ENCODE data around the gene ALOXE3. TPM values are rescaled to one million over a fixed set of nuclear protein-coding genes. Genes with fewer than 3 reads are reported as not detected.

Gene ALOXE3
- total and polyA plus RNA-seq, 3 experiments from 2014 or later = not detected

DNA sequence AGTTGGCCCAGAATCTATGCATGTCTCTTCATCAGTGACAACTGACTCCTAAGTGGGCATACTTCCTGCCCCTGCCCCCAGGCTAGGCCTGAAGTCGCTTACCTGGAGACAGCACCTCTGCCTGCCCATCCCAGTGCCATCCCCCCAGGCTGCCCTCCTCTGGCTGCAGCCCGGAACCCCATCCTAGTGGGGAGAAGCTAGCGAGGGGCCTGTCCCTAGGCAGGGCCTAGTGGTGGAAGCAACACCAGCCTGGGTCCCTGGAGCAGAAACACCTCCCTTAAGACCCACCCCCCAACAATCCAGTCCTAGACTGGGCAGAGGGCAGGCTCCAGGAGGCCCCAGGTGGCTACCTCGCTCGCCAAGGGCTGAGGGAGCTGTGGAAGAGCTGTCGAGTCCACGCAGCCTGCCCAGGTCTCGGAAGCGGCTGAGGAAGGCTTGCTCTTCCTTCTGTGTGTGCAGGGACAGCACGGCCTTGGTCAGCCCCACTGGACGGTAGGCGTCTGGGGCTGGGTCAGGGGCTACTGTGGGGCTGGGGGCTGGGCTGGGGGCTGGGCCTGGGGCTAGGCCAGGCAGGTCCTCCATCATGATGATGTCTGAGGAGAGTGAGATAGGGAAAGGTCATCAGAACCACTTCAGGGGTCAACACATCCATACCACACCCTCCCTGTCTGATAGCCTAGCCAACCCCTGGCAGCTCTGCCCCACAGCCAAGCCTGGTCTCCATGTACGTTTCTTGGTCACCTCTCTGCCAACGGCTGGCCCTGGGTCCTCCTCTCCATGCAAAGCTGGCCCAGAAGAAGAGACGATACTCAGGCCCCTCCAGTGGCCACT is 26.3 kb upstream of the ALOXE3 start:
- peak in 3 of 5 donors; percentile 17 to 48 (median 17) for DNase-seq
- CTCF ChIA-PET = interaction anchor here (1.8 kb wide), 1 partner anchor 20 kb away, joined by 6 read pairs; the partner anchor contains the start of gene HES7
- peaks cover 74% of the 10 kb centered on the region for H3K36me3 ChIP-seq (ENCODE audit: insufficient read depth, low read length)
- POLR2A ChIA-PET = interaction anchor here (0.7 kb wide), 1 partner anchor 129 kb away, joined by 3 read pairs; no protein-coding TSS in a partner anchor
- H3K4me1 Mint-ChIP-seq = peaks cover 0 to 10% (median 3%) of the 10 kb centered on the region in 3 donors
- peaks cover 3 to 93% (median 19%) of the 10 kb centered on the region in 3 donors for H3K36me3 Mint-ChIP-seq
- H3K9me3 ChIP-seq (ENCODE audit: low read length) = no peaks in the 10 kb centered on the region
- peaks cover 6% of the 10 kb centered on the region for H3K4me1 ChIP-seq (ENCODE audit: insufficient read depth, low read length)
- no peak overlapping the region for H3K4me3 ChIP-seq (ENCODE audit: low read length)
- no peaks in the 10 kb centered on the region for H3K9me3 Mint-ChIP-seq
- peak overlapping the region in 2 of 7 donors; percentile 40 to 60 for H3K4me3 Mint-ChIP-seq
- H3K27me3 Mint-ChIP-seq = peaks cover 0 to 8% of the 10 kb centered on the region in 2 donors
- peak overlapping the region in 2 of 8 donors; percentile 21 to 70 for H3K27ac Mint-ChIP-seq
- no peaks in the 10 kb centered on the region for H3K27me3 ChIP-seq (ENCODE audit: insufficient read depth, low read length, poor library complexity, severe bottlenecking)
- no peak overlapping the region for H3K27ac ChIP-seq (ENCODE audit: low read depth, low read length)

GRCh38 chr17:8143581-8144400 is 25.5 kb upstream of the ALOXE3 start:
- H3K36me3 ChIP-seq (ENCODE audit: insufficient read depth, low read length) = peaks cover 65% of the 10 kb centered on the region
- peaks cover 12% of the 10 kb centered on the region for H3K4me1 ChIP-seq (ENCODE audit: insufficient read depth, low read length)
- CTCF ChIA-PET = interaction anchor here (1.3 kb wide), 1 partner anchor 25 kb away, joined by 3 read pairs; no protein-coding TSS in a partner anchor
- H3K27ac ChIP-seq (ENCODE audit: low read depth, low read length) = no peak overlapping the region
- Mint-ChIP-seq H3K9me3 (peaks cover 0 to 2% (median 0%) of the 10 kb centered on the region in 5 donors), H3K36me3 (peaks cover 3 to 85% (median 16%) of the 10 kb centered on the region in 3 donors), H3K4me3 (peak overlapping the region in 5 of 7 donors; percentile 5 to 75 (median 45)), H3K27ac (peak overlapping the region in 3 of 8 donors; percentile 21 to 75 (median 26)), H3K27me3 (peaks cover 0 to 8% of the 10 kb centered on the region in 2 donors), H3K4me1 (peaks cover 0 to 7% (median 0%) of the 10 kb centered on the region in 3 donors)
- H3K4me3 ChIP-seq (ENCODE audit: low read length) = no peak overlapping the region
- no peaks in the 10 kb centered on the region for H3K27me3 ChIP-seq (ENCODE audit: insufficient read depth, low read length, poor library complexity, severe bottlenecking)
- POLR2A ChIA-PET = no interaction called here
- H3K9me3 ChIP-seq (ENCODE audit: low read length) = no peaks in the 10 kb centered on the region
- peak in 3 of 5 donors; percentile 21 to 53 (median 30) for DNase-seq

DNA sequence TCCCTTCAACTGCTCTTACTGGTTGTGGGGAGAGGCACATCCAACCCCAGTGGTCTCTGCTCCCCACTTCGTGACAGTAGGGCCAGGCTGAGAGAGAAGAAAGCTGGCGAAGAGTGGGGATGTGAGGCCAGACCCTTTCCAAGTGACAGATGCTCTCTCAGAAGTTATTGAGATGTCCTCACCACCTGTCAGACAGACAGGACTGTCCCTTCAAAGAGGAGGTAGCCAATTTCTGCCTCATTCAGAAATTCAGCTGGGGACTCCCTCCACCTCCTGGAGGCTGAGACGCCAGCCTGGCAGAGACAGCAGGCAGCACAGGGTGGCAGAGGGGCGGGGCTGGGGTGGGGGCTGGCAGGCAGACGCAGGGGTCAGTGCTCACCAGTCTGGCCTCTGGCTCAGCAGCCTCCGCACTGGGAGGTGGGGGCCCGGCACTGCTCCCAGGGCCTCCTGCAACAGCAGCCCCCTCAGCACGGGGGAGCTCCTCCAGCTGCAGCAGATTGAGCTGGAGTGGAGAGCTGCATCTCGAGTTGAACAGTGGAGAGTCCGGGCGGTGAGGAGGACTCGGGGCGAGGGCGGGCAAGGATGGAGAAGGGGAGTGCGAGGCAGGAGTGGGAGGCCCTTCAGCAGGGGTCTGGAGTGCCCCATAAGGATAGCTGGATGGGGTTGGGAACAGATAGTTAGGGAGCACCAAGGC is 24.7 kb upstream of the ALOXE3 start:
- Histone ChIP-seq H3K9me3 (ENCODE audit: low read length) (no peaks in the 10 kb centered on the region), H3K27me3 (ENCODE audit: insufficient read depth, low read length, poor library complexity, severe bottlenecking) (no peaks in the 10 kb centered on the region), H3K36me3 (ENCODE audit: insufficient read depth, low read length) (peaks cover 58% of the 10 kb centered on the region), H3K4me1 (ENCODE audit: insufficient read depth, low read length) (peaks cover 16% of the 10 kb centered on the region), H3K27ac (ENCODE audit: low read depth, low read length) (no peak overlapping the region), H3K4me3 (ENCODE audit: low read length) (no peak overlapping the region)
- Mint-ChIP-seq H3K27ac (peak overlapping the region in 3 of 8 donors; percentile 21 to 74 (median 56)), H3K4me3 (peak overlapping the region in 1 of 7 donors; percentile 41), H3K4me1 (peaks cover 0 to 4% (median 0%) of the 10 kb centered on the region in 3 donors), H3K27me3 (peaks cover 0 to 8% of the 10 kb centered on the region in 2 donors), H3K9me3 (peaks cover 0 to 2% (median 0%) of the 10 kb centered on the region in 5 donors), H3K36me3 (peaks cover 0 to 78% (median 16%) of the 10 kb centered on the region in 3 donors)
- DNase-seq = peak in 3 of 5 donors; percentile 4 to 46 (median 28)
- CTCF ChIA-PET = interaction anchor here (1.3 kb wide), 1 partner anchor 24 kb away, joined by 3 read pairs; no protein-coding TSS in a partner anchor
- POLR2A ChIA-PET = interaction anchor here (0.6 kb wide), 1 partner anchor 205 kb away, joined by 7 read pairs; no protein-coding TSS in a partner anchor

- peaks cover 22% of the 10 kb centered on the region for H3K4me1 ChIP-seq (ENCODE audit: insufficient read depth, low read length)
- no peak overlapping the region for H3K4me3 ChIP-seq (ENCODE audit: low read length)
- ChIA-PET CTCF (interaction anchor here (5.2 to 8.2 kb wide), 2 partner anchors 11 to 23 kb away, joined by 52 to 108 read pairs; partner anchors contain the start of genes ALOXE3 and PER1), POLR2A (interaction anchor here (0.6 kb wide), 1 partner anchor 206 kb away, joined by 7 read pairs; no protein-coding TSS in a partner anchor)
- H3K9me3 ChIP-seq (ENCODE audit: low read length) = no peaks in the 10 kb centered on the region
- peak in 2 of 5 donors; percentile 5 to 50 for DNase-seq
- H3K27ac ChIP-seq (ENCODE audit: low read depth, low read length) = no peak overlapping the region
- Mint-ChIP-seq H3K27ac (peak overlapping the region in 3 of 8 donors; percentile 43 to 77 (median 56)), H3K27me3 (peaks cover 0 to 8% of the 10 kb centered on the region in 2 donors), H3K36me3 (peaks cover 0 to 71% (median 12%) of the 10 kb centered on the region in 3 donors), H3K4me3 (peak overlapping the region in 1 of 7 donors; percentile 58), H3K9me3 (peaks cover 0 to 2% (median 0%) of the 10 kb centered on the region in 5 donors), H3K4me1 (peaks cover 0 to 4% (median 0%) of the 10 kb centered on the region in 3 donors)
- H3K36me3 ChIP-seq (ENCODE audit: insufficient read depth, low read length) = peaks cover 51% of the 10 kb centered on the region
- no peaks in the 10 kb centered on the region for H3K27me3 ChIP-seq (ENCODE audit: insufficient read depth, low read length, poor library complexity, severe bottlenecking)
Observed at GRCh38 chr17:8142158-8142886, 24.0 kb upstream of the ALOXE3 start.

DNA sequence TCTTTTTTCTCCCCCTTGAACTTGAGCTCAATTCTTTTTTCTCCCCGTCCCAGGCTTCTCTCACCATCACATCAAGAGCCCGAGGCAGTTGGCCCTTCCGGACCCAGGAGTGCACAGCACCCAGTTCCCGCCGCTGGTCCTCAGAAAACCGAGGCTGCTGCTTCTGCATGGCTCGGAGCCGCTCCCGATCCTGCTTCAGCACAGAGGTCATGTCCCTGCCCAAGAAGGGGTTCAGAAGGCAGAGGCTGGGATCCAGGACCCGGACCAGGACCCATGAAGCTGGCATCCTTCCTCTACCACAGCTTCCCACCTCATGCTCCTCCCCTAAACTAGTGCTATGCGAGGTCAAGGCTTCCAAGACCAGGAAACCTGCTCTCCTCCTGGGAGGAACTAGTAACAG is 23.4 kb upstream of the ALOXE3 start:
- Mint-ChIP-seq H3K27ac (peak overlapping the region in 4 of 8 donors; percentile 17 to 43 (median 26)), H3K4me3 (peak overlapping the region in 2 of 7 donors; percentile 58 to 73), H3K27me3 (peaks cover 0 to 9% of the 10 kb centered on the region in 2 donors), H3K36me3 (peaks cover 0 to 65% (median 9%) of the 10 kb centered on the region in 3 donors), H3K4me1 (peaks cover 0 to under 1% (median under 1%) of the 10 kb centered on the region in 3 donors), H3K9me3 (peaks cover 0 to 2% (median 0%) of the 10 kb centered on the region in 5 donors)
- Histone ChIP-seq H3K36me3 (ENCODE audit: insufficient read depth, low read length) (peaks cover 45% of the 10 kb centered on the region), H3K27ac (ENCODE audit: low read depth, low read length) (no peak overlapping the region), H3K4me3 (ENCODE audit: low read length) (no peak overlapping the region), H3K27me3 (ENCODE audit: insufficient read depth, low read length, poor library complexity, severe bottlenecking) (no peaks in the 10 kb centered on the region), H3K9me3 (ENCODE audit: low read length) (no peaks in the 10 kb centered on the region), H3K4me1 (ENCODE audit: insufficient read depth, low read length) (peaks cover 22% of the 10 kb centered on the region)
- CTCF ChIA-PET = interaction anchor here (0.8 to 8.2 kb wide), 5 partner anchors 11 to 153 kb away, joined by 3 to 108 read pairs (median 19); partner anchors contain the start of genes ALOXE3, PER1 and SLC25A35
- peak in 2 of 5 donors; percentile 13 to 43 for DNase-seq
- POLR2A ChIA-PET = interaction anchor here (0.9 kb wide), 1 partner anchor 44 kb away, joined by 3 read pairs; no protein-coding TSS in a partner anchor

GRCh38 chr17:8141045-8141444 is 22.7 kb upstream of the ALOXE3 start:
- Histone ChIP-seq H3K4me1 (ENCODE audit: insufficient read depth, low read length) (peaks cover 22% of the 10 kb centered on the region), H3K27me3 (ENCODE audit: insufficient read depth, low read length, poor library complexity, severe bottlenecking) (no peaks in the 10 kb centered on the region), H3K36me3 (ENCODE audit: insufficient read depth, low read length) (peaks cover 38% of the 10 kb centered on the region), H3K27ac (ENCODE audit: low read depth, low read length) (no peak overlapping the region), H3K9me3 (ENCODE audit: low read length) (no peaks in the 10 kb centered on the region), H3K4me3 (ENCODE audit: low read length) (no peak overlapping the region)
- peak in 1 of 5 donors; percentile 20 for DNase-seq
- Mint-ChIP-seq H3K4me1 (peaks cover 0 to 2% (median 0%) of the 10 kb centered on the region in 3 donors), H3K9me3 (peaks cover 0 to 2% (median 0%) of the 10 kb centered on the region in 5 donors), H3K4me3 (peak overlapping the region in 2 of 7 donors; percentile 31 to 58), H3K27me3 (peaks cover 0 to 10% of the 10 kb centered on the region in 2 donors), H3K27ac (peak overlapping the region in 4 of 8 donors; percentile 17 to 43 (median 23)), H3K36me3 (peaks cover 0 to 58% (median 6%) of the 10 kb centered on the region in 3 donors)
- POLR2A ChIA-PET = interaction anchor here (0.9 to 2.7 kb wide), 4 partner anchors 9 to 45 kb away, joined by 3 to 16 read pairs (median 4); partner anchors contain the start of gene HES7
- CTCF ChIA-PET = interaction anchor here (0.8 to 8.2 kb wide), 6 partner anchors 12 to 154 kb away, joined by 3 to 108 read pairs (median 12); partner anchors contain the start of genes ALOXE3, PER1 and SLC25A35

All from CD8-positive, alpha-beta memory T cell (primary cell).